KMS-11 (cell line): ENCODE measurements around the gene LHFPL3.

Source experiments
- H2AFZ ChIP-seq: fragments of 200-600 bp; sonication (generic); 2 replicates; pipeline ENCODE4 v1.6.1; 2016; ENCODE audit warnings: antibody characterized with exemption, mixed run types, low read depth
- H3K27ac ChIP-seq: fragments of 200-600 bp; sonication (generic); 2 replicates; pipeline ENCODE4 v1.6.1; 2016; ENCODE audit warnings: mild to moderate bottlenecking, mixed run types
- H3K27me3 ChIP-seq: fragments of 200-600 bp; sonication (generic); 2 replicates; pipeline ENCODE4 v1.6.1; 2017; ENCODE audit warnings: mild to moderate bottlenecking, low read depth, mixed run types, moderate library complexity; ENCODE audit not compliant: insufficient read depth
- H3K36me3 ChIP-seq: fragments of 200-600 bp; sonication (generic); 2 replicates; pipeline ENCODE4 v1.6.1; 2017; ENCODE audit warnings: mild to moderate bottlenecking, mixed run types; ENCODE audit not compliant: insufficient read depth
- H3K4me1 ChIP-seq: fragments of 200-600 bp; sonication (generic); 2 replicates; pipeline ENCODE4 v1.6.1; 2016; ENCODE audit warnings: mild to moderate bottlenecking, low read depth, mixed run types; ENCODE audit not compliant: poor library complexity, severe bottlenecking
- H3K4me2 ChIP-seq: fragments of 200-600 bp; sonication (generic); 2 replicates; pipeline ENCODE4 v1.7.0; 2016; ENCODE audit warnings: mild to moderate bottlenecking, mixed run types
- H3K4me3 ChIP-seq: fragments of 200-600 bp; sonication (generic); IDR thresholded peaks from 2 replicates; pipeline ENCODE4 v1.6.1; 2017; ENCODE audit warnings: low read depth, low read length, mixed read lengths; ENCODE audit not compliant: insufficient read depth
- H3K79me2 ChIP-seq: fragments of 200-600 bp; sonication (generic); 2 replicates; pipeline ENCODE4 v1.6.1; 2016; ENCODE audit warnings: low read depth, mixed run types; ENCODE audit not compliant: insufficient read depth
- H3K9ac ChIP-seq: fragments of 200-600 bp; sonication (generic); 2 replicates; pipeline ENCODE4 v1.6.1; 2016; ENCODE audit warnings: mild to moderate bottlenecking, mixed run types
- H4K20me1 ChIP-seq: fragments of 200-600 bp; sonication (generic); 2 replicates; pipeline ENCODE4 v1.6.1; 2016; ENCODE audit warnings: mild to moderate bottlenecking, mixed run types; ENCODE audit not compliant: insufficient read depth
- CTCF ChIP-seq: fragments of 200-600 bp; sonication (generic); conservative IDR thresholded peaks from 2 replicates; pipeline ENCODE4 v1.6.1; 2017; ENCODE audit warnings: low read depth, mild to moderate bottlenecking, antibody characterized with exemption, low read length, moderate library complexity, mixed read lengths

The LHFPL3 gene

GRCh38 chr7:104524853-104525252 lies 196.4 kb downstream of the LHFPL3 start:
- Histone ChIP-seq H3K9ac (no peak overlapping the region), H3K27ac (no peak overlapping the region), H2AFZ (no peak overlapping the region), H3K79me2 (no peaks in the 10 kb centered on the region), H3K4me3 (no peak overlapping the region), H3K4me2 (no peak overlapping the region), H3K36me3 (no peaks in the 10 kb centered on the region), H4K20me1 (no peaks in the 10 kb centered on the region), H3K4me1 (no peaks in the 10 kb centered on the region), H3K27me3 (no peaks in the 10 kb centered on the region)
- TF ChIP-seq CTCF: no peak

GRCh38 chr7:104528142-104528541 lies 199.7 kb downstream of the LHFPL3 start:
- H3K79me2 ChIP-seq: no peaks in the 10 kb centered on the region
- no peak overlapping the region for H2AFZ ChIP-seq
- H3K27ac ChIP-seq: no peak overlapping the region
- H3K36me3 ChIP-seq: no peaks in the 10 kb centered on the region
- no peaks in the 10 kb centered on the region for H3K4me1 ChIP-seq
- no peak for TF ChIP-seq CTCF
- no peak overlapping the region for H3K4me3 ChIP-seq
- H4K20me1 ChIP-seq: no peaks in the 10 kb centered on the region
- H3K4me2 ChIP-seq: no peak overlapping the region
- H3K27me3 ChIP-seq: no peaks in the 10 kb centered on the region
- no peak overlapping the region for H3K9ac ChIP-seq

- Histone ChIP-seq H4K20me1 (no peaks in the 10 kb centered on the region), H3K4me1 (no peaks in the 10 kb centered on the region), H3K9ac (no peak overlapping the region), H3K4me2 (no peak overlapping the region), H3K36me3 (no peaks in the 10 kb centered on the region), H2AFZ (no peak overlapping the region), H3K27ac (no peak overlapping the region), H3K27me3 (no peaks in the 10 kb centered on the region), H3K4me3 (no peak overlapping the region), H3K79me2 (no peaks in the 10 kb centered on the region)
- no peak for TF ChIP-seq CTCF
Observed at GRCh38 chr7:104529567-104529966, 201.2 kb downstream of the LHFPL3 start.

GRCh38 chr7:104530251-104530650 lies 201.8 kb downstream of the LHFPL3 start:
- H3K36me3 ChIP-seq: no peaks in the 10 kb centered on the region
- H4K20me1 ChIP-seq: no peaks in the 10 kb centered on the region
- no peak overlapping the region for H3K4me2 ChIP-seq
- no peak for TF ChIP-seq CTCF
- no peak overlapping the region for H3K9ac ChIP-seq
- no peaks in the 10 kb centered on the region for H3K4me1 ChIP-seq
- no peak overlapping the region for H3K4me3 ChIP-seq
- no peak overlapping the region for H3K27ac ChIP-seq
- no peaks in the 10 kb centered on the region for H3K27me3 ChIP-seq
- H2AFZ ChIP-seq: no peak overlapping the region
- no peaks in the 10 kb centered on the region for H3K79me2 ChIP-seq
